Right kidney (tissue), 1 donor: ENCODE results near the gene SLC51B.
"Not testable (repeated sequence)": the region's sequence is repeated elsewhere in the genome, so short reads cannot be mapped to it uniquely, and the experiment has no call there.

Source experiments
- DNase-seq: peaks from one replicate; pipeline ENCODE4 v3.0.0-alpha.2; 2016

Gene SLC51B

GRCh38 chr15:65066001-65066634 is 20.9 kb downstream of the SLC51B start:
- no peak for DNase-seq

GRCh38 chr15:65066635-65067316 is 21.6 kb downstream of the SLC51B start:
- no peak for DNase-seq

- no peak for DNase-seq
Observed at GRCh38 chr15:65067317-65067644, 22.1 kb downstream of the SLC51B start.

- DNase-seq, result peak; percentile 61
Observed at GRCh38 chr15:65067645-65068402, 22.6 kb downstream of the SLC51B start, which contains the start of gene RASL12. Gene RASL12 (minus strand): TSS chr15:65067991. CDS start chr15:65067835, 156 bp downstream.

- DNase-seq, result no peak
Observed at GRCh38 chr15:65068403-65068788, 23.2 kb downstream of the SLC51B start.

- DNase-seq, result no peak
Observed at GRCh38 chr15:65069179-65069578, 24.0 kb downstream of the SLC51B start.

- DNase-seq, result no peak
Observed at GRCh38 chr15:65069779-65070546, 24.8 kb downstream of the SLC51B start.

GRCh38 chr15:65071381-65071811 is 26.2 kb downstream of the SLC51B start:
- DNase-seq, result no peak

- DNase-seq, result no peak
Observed at GRCh38 chr15:65072027-65072426, 26.8 kb downstream of the SLC51B start.

GRCh38 chr15:65072617-65073016 is 27.4 kb downstream of the SLC51B start:
- no peak for DNase-seq

GRCh38 chr15:65074946-65075345 is 29.8 kb downstream of the SLC51B start:
- DNase-seq, result not testable (repeated sequence)

- not testable (repeated sequence) for DNase-seq
Observed at GRCh38 chr15:65075607-65076395, 30.6 kb downstream of the SLC51B start.

- DNase-seq, result no peak
Observed at GRCh38 chr15:65076486-65077290, 31.5 kb downstream of the SLC51B start, which contains the start of gene KBTBD13. Gene KBTBD13 (plus strand): TSS chr15:65076746. CDS start chr15:65076816, 70 bp downstream.

GRCh38 chr15:65077291-65077980 is 32.2 kb downstream of the SLC51B start:
- no peak for DNase-seq

GRCh38 chr15:65077981-65078352 is 32.8 kb downstream of the SLC51B start:
- peak; percentile 68 for DNase-seq

- DNase-seq, result no peak
Observed at GRCh38 chr15:65079580-65079979, 34.4 kb downstream of the SLC51B start.

GRCh38 chr15:65081270-65081669 is 36.1 kb downstream of the SLC51B start:
- no peak for DNase-seq

- DNase-seq, result no peak
Observed at GRCh38 chr15:65081758-65082157, 36.6 kb downstream of the SLC51B start.

- DNase-seq, result peak; percentile 64
Observed at GRCh38 chr15:65082303-65082953, 37.2 kb downstream of the SLC51B start.

GRCh38 chr15:65083262-65083701 is 38.1 kb downstream of the SLC51B start:
- peak; percentile 54 for DNase-seq
